HT1080 (cell line): Measurements from ENCODE around the gene LAX1. TPM values are rescaled to one million over a fixed set of nuclear protein-coding genes. Genes with fewer than 3 reads are reported as not detected.
"Not testable (repeated sequence)": the region's sequence is repeated elsewhere in the genome, so short reads cannot be mapped to it uniquely, and the experiment has no call there.

Source experiments
- DNase-seq: peaks from one replicate; pipeline ENCODE4 v3.0.0-alpha.2; 2015; ENCODE audit warnings: low read depth
- polyA plus RNA-seq, 2 experiments: library from polyadenylated mRNA; depleted of rRNA; stranded (reverse); fragments of >200 nt; gene quantifications; 2 replicates each; pipeline ENCODE4 v1.2.3, GENCODE V29; 2015
- total RNA-seq: library from RNA; depleted of rRNA; stranded (reverse); fragments of >200 nt; shearing (Covaris generic); gene quantifications from 2 replicates; pipeline ENCODE4 v1.2.3, GENCODE V29; 2014; rRNA removed

LAX1 gene, protein sequence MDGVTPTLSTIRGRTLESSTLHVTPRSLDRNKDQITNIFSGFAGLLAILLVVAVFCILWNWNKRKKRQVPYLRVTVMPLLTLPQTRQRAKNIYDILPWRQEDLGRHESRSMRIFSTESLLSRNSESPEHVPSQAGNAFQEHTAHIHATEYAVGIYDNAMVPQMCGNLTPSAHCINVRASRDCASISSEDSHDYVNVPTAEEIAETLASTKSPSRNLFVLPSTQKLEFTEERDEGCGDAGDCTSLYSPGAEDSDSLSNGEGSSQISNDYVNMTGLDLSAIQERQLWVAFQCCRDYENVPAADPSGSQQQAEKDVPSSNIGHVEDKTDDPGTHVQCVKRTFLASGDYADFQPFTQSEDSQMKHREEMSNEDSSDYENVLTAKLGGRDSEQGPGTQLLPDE
- total RNA-seq: 0.20 TPM in 1 of 2 replicates, not detected in the other
- 0.10 TPM in 1 of 2 replicates, not detected in the other for polyA plus RNA-seq (2015; cell fraction: cytosol; rRNA removed)
- 0.19 TPM in 1 of 2 replicates, not detected in the other for polyA plus RNA-seq (2015; cell fraction: nucleus; rRNA removed)

DNA sequence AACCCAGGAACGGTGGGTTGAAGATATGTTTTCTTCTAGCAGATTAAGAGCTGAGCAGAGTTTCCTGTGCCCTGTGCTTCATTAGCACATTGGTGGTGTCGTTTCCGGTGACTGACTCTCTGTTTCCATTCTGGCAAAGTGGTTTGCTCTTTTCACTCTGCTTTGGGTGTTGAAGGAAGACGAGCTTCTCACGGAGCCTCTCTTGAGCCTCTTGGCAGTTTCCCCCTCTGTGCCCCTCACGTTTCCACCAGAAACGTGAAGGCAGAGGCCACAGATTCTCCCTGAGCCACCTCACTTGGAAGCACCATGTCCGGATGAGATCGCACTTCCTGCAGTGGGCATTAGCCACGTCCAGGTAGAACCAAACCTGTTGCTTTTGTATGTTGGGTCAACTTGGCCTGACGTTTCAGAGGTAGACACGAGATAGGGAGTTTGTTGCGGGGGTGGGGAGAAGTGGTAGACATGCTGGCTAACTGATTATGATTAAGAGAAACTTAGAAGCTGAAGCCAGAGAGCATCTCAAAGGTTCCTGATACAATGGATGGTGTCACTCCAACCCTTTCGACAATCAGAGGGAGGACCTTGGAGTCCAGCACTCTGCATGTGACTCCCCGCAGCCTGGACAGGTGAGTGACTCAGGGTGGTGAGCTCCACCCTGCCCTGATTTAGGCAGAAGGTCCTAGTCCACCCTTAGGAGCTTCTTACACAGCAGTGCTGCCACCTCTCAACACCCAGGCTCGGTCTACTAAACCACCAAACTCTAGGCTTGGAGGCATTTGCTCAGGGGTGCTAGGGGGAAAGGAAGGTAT lies at the start of gene LAX1:
TSS of gene LAX1 (plus strand) at position 155 of the 809 bp plus-strand sequence. CDS start at position 538, 383 bp downstream.
- DNase-seq: no peak

DNA sequence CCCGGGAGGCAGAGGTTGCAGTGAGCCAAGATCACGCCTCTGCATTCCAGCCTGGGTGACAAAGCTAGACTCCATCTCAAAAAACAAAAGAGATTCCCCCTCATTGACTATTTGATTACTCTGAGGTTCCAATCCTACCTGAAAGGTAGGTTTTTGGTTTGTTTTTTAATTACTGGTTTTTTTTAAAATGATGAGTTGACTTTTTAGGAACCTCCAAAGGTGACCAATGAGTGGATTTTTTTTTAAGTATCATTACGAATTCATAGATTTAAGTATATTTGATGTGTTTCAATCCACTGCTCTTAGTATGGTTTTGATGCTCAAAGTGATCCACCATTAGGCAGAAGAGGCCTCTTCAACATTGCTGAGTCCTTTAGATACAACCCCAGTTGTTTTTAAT lies 47.9 kb upstream of the LAX1 start:
- no peak for DNase-seq

DNA sequence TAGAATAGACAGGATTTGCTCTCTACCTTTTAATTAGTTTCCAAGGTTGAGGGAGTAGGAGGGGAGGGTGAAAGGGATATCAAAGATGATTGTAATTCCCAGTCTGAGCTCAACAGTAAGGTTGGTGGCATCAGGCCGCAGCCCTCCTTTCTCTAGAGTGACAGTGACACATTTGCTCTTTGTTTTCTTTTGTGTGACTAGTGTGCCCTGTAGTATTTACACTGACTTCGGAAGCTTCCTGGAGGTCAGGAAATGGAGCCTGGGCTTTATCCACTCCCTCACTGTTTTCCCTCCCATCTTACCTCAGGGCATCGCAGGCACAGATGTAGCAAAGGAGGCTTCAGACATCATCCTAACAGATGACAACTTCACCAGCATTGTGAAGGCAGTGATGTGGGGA lies 44.7 kb upstream of the LAX1 start:
- DNase-seq: no peak

DNA sequence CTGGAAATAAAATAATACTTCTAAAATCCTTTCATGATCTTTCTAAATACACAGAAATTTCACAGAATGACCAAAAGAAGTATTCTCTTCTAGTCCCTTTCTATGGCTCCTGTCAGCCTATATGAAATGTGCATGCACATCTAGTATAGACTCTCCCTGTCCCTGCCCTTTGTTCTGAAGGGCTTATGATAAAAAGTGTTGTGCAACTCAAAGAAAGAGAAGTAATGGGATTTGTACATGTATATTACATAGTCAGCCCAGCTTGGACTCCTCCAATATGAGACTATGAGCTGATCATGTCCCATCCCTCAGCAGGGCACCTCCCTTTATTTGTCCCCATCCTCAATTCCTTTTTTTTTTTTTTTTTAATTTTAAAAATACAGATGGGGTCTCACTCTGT lies 42.1 kb upstream of the LAX1 start:
- DNase-seq: no peak

DNA sequence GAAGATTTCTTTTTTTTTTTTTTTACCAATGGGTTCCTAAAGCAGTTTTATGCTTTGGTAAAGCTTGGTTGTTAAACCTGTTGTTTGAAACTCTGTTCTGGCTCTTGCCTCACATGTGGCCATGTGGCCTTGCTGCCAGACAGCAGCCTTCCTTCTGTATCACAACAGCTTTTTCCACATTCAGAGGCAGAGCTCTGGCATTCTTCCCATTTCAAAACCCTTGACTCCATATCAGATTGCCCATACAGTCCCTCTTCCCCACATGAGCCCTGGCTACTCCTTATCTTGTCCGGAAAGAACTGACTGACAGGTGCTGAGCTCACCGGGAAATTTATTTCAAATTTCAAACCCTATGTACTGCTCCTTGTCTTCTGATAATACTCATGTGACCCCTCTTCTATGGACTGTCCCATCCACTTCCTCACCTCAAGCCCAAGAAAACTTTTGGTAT lies 38.5 kb upstream of the LAX1 start:
- DNase-seq: no peak

DNA sequence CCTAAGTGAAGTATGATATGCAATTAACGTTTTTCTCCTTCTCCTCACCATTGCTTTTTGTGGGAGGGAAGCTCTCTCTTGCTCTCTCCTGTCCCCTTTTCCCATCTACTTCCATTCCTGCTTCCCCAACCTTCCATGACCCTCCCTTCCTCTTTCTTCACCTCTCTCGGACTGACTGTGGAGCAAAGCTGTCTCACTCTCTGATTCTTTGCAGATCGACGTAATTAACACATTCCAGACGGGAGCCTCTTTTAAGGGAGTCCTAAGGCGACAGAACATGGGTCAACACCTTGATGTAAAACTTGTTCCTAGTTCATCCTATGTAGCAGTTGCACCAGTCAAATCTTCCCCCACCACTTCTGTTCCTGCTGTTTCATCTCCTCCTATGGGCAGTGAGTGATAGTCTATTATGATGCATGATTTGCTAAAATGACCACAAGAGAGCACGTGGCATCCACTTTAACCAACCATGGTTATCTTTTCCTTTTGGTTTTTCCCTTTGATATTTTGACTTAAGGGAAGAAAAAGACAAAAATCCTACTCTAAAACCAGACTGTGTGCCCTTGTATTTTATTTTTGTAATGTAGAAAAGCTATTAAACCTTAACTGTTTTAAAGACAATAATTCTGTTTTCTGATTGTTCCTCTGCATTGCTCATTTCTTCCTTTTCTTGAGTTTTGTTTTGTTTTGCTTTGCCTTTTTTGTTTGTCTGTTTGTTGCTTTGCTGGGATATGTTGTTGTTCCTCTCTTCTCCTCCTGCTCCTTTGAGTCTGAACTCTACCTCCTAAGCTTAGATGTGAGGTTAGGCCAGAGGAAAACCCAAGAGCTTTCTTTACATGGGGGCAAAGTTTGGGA lies 31.7 kb upstream of the LAX1 start:
- no peak for DNase-seq

DNA sequence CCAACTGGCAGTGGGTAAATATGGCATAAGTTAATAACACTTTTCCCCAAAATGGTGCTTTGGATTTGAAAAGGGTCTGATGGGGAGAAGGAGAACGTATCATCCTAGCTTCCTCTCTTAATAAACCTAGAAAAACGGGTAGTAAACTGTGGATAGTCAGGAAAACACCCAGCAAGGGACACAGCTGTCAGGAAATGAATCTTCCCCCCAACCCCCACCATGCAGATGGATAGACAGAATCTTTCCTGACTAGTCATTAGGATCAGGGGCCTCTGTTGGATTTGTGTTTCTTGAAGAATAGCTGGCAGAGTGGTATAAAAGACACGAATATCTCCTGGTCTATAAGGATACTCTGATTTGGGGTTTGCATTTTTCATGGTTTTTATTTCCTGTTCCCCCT lies 22.5 kb upstream of the LAX1 start:
- peak; percentile 34 for DNase-seq

DNA sequence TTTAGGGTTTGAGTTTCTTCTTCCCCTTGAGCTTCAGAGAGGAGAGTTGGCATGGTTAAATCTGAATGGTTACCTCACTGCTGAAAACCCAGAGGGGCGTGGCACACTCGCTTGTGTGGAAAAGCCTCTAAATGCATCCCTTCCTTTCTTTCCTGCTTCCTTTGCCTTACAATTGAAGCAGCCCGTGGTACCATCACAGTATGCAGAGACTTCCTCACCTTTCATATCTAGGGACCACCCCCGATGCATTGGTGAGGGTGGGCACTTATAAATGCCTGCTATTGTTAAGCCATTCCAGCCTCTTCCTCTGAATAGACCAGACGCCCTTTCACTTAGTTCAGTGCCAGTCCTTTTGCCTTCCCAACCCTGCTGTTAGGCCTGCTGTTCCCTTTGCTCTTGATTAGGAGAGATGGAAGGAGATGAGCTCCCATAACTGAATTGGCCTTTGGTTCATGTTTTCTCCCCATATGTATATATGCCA lies 21.9 kb upstream of the LAX1 start:
- no peak for DNase-seq

DNA sequence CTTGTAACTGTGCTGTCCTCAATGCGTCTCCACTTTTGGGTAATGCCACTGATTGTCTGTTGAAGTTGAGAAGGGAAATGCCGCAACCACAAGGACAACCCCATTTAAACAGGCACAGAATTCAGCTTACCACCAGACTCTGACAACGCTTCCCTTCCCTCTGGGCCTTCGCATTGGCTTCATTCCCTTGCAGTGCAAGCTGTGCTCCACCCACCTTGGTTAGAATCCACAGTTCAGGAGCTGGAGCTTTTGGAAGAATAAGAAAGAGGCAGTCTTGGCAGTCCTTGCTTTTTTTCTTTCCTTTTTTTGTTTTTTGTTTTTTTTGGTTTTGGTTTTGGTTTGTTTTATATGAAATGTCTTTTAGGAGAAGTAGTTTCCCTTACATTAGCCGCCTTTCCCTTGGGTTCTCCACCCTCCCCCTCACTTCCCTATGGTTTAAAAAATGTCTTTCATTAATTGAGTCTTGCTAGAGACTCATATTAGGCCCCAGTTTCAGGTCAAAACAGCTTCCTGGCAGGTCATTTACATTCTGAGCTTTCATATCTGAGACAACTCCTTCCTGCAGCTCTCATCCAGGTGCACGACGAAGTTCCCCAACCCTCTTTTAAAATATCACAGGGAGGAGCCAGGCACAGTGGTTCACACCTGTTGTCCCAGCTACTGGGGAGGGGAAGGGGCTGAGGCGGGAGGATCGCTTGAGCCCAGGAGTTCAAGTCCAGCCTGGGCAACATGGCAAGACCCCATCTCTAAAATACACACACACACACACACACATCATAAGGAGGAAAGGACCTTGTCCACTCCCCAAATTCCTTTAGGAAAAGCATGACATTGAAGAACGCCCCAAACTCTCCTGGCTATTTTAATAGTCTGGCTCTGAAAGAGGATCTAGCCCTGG lies 20.7 kb upstream of the LAX1 start:
- DNase-seq: no peak

DNA sequence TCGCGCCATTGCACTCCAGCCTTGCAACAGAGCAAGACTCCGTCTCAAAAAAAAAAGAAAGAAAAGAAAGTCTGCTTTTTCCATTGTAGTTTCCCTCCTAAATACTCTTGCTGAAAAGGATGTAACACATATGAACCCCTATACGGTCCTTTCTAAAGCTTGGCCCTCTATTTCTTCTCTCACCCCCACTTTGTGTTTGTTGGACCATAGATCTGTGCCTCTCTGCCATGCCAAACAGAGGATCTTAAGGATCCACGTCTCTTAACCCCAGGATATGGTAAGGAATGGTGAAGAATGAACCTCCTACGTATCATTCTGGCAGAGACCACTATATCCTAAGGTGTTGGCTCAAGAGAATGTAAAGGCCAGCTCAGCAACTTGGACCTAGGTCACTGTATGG lies 18.7 kb upstream of the LAX1 start:
- DNase-seq: no peak

DNA sequence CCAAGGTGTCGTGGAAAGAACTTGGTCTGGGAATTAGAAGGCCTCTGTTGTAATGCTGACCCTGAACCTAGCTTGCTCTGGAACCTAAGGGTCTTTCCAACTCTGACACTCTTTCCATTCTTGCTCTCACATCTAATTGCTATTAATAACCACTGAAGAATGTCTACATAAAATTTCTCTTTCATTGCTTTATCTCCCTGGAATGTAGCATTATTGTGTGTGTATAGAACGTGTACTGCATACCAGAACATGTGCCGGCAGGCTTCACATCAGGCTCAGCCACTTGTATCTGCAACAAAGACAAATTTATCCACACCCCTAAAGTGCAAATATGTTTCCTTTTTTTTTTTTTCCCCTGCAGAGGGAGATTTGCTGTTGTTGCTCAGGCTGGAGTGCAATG lies 13.9 kb upstream of the LAX1 start:
- DNase-seq: no peak

DNA sequence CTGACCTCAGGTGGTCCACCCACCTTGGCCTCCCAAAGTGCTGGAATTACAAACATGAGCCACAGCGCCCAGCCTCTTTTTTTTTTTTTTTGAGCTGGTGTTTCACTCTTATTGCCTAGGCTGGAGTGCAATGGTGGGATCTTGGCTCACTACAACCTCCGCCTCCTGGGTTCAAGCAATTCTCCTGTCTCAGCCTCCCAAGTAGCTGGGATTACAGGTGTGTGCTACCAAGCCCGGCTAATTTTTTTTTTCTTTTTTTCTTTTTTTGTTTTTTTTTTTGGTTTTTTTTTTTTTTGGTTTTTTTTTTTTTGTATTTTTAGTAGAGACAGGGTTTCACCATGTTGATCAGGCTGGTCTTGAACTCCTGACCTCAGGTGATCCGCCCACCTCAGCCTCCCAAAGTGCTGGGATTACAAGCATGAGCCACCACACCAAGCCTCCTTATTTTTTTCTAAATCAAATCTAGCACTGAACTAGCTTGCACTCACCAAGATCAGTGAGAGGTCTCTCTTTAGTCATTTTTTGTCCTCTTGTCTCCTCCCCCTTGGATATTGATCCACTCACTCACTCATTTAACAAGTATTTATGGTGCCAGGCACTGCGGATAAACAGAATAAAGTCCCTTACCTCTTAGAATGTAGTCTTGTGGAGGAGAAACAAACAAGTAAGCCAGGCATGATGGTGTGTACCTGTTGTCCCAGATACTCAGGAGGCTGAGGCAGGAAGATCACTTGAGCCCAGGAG lies 13.2 kb upstream of the LAX1 start:
- DNase-seq: not testable (repeated sequence)

DNA sequence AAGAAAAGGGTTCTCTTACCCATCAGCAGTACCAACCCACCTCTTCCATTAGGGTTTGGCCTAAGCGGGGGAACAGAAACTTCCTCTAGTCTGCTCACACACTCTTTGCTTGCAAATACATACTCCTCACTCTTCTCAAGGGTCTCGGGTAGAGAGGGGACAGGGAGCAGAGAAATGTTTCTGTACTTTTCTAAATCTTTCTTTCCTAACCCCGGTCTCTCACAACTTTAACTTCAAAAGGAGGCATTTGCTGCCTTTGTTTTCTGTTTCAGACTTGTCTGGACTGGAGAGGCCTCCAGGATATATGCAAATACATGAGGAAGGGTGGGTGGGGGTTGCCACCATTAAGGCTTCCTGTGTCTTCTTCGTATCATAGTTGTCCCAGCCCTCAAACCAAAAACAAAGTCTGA lies 10.5 kb upstream of the LAX1 start:
- DNase-seq: no peak

DNA sequence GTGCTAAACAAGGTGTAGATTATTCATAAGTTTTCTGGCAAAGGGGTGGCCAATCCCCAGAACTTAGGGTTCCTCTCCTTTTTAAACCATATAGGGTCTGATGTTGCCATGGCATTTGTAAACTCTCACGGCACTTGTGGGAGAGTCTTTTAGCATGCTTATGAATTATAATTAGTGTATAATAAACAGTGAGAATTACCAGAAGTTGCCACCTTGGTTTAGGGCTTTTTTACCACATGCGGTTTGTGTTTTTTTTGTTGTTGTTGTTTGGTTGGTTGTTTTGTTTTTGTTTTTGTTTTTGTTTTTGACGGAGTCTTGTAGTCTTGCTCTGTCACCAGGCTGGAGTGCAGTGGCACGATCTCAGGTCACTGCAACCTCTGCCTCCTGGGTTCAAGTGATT lies 8.9 kb upstream of the LAX1 start:
- DNase-seq: no peak

DNA sequence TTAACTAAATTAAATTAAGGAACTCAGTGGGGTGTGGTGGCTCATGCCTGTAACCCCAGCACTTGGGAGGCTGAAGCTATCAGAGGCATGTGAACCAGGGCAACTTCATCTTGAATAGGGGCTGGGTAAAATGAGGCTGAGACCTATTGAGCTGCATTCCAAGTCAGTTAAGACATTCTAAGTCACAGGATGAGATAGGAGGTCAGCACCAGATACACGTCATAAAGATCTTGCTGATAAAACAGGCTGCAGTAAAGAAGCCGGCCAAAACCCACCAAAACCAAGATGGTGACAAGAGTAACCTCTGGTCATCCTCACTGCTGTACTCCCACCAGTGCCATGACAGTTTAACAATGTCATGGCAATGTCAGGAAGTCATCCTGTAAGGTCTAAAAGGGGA lies 6.2 kb upstream of the LAX1 start:
- not testable (repeated sequence) for DNase-seq

DNA sequence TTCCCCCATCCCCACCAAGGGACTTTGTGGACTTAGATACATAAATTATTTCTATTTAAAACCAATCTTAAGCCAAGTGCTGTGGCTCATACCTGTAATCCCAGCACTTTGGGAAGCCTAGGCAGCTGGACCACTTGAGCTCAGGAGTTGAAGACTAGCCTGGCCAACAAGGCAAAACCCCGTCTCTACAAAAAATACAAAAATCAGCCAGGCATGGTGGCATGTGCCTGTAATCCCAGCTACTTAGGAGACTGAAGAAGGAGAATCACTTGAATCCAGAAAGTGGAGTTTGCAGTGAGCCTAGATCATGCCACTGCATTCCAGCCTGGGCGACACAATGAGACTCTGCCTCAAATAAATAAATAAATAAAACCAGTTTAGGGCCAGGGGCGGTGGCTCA lies 4.5 kb upstream of the LAX1 start:
- no peak for DNase-seq

DNA sequence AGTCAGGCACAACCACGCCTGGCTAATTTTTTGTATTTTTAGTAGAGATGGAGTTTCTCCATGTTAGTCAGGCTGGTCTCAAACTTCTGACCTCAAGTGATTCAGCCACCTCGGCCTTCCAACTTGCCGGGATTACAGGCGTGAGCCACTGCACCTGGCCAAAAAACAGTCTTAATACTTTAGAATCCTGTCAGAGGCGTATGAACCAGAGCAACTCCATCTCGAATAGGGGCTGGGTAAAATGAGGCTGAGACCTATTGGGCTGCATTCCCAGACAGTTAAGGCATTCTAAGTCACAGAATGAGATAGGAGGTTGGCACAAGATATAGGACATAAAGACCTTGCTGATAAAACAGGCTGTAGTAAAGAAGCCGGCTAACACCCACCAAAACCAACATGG lies 3.0 kb upstream of the LAX1 start:
- not testable (repeated sequence) for DNase-seq

DNA sequence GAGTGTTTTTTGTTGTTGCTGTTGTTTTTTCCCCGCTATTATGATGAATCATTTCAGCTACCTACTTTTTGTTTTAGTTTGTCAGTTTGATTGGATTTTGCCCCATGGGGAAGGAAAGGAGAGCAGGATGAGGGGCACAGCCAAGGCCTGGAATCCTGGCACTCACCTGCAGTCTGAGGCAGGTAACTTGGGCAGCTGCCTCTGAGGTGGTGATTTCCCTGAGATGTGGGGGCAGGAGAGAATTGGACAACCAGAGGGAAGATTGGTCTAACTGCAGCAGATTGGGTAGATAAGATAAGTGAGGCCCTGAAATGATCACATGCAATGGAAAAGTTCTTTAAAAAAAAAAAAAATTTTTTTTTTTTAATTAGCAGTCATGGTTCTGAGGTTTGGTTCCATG lies 1.5 kb upstream of the LAX1 start:
- no peak for DNase-seq
